Endothelial cell (in vitro differentiated cells): ENCODE results near the gene RETREG3. TPM values are rescaled to one million over a fixed set of nuclear protein-coding genes. Genes with fewer than 3 reads are reported as not detected.
"Not testable (repeated sequence)": the region's sequence is repeated elsewhere in the genome, so short reads cannot be mapped to it uniquely, and the experiment has no call there.

Experiments used
- DNase-seq: peaks from one replicate; pipeline ENCODE4 v3.0.0; 2021; ENCODE audit warnings: low spot score
- H3K27ac Mint-ChIP-seq: one replicate; pipeline ENCODE4 v1.8.0; 2021; ENCODE audit warnings: mixed read lengths, inconsistent platforms; ENCODE audit not compliant: unreplicated experiment
- H3K27me3 Mint-ChIP-seq: one replicate; pipeline ENCODE4 v1.8.0; 2021; ENCODE audit warnings: mild to moderate bottlenecking, moderate library complexity, mixed read lengths, inconsistent platforms; ENCODE audit not compliant: unreplicated experiment
- H3K36me3 Mint-ChIP-seq: one replicate; pipeline ENCODE4 v1.8.0; 2021; ENCODE audit warnings: mild to moderate bottlenecking, low read depth, mixed read lengths, inconsistent platforms; ENCODE audit not compliant: unreplicated experiment
- H3K4me1 Mint-ChIP-seq: one replicate; pipeline ENCODE4 v1.8.0; 2021; ENCODE audit warnings: mild to moderate bottlenecking, mixed read lengths, inconsistent platforms; ENCODE audit not compliant: unreplicated experiment
- H3K4me3 Mint-ChIP-seq: one replicate; pipeline ENCODE4 v1.8.0; 2021; ENCODE audit warnings: mild to moderate bottlenecking, mixed read lengths, inconsistent platforms; ENCODE audit not compliant: unreplicated experiment
- H3K9me3 Mint-ChIP-seq: one replicate; pipeline ENCODE4 v1.8.0; 2021; ENCODE audit warnings: mixed read lengths, inconsistent platforms; ENCODE audit not compliant: unreplicated experiment
- CTCF ChIP-seq: fragments of 200-600 bp; sonication (generic); IDR thresholded peaks from one replicate; pipeline ENCODE4 v1.5.0; 2021; ENCODE audit warnings: antibody characterized with exemption; ENCODE audit not compliant: unreplicated experiment
- total RNA-seq: library from RNA; stranded (reverse); fragmentation: NEBNext Ultra II Directional; extraction: Animal tissue kit (Norgen Biotek cat#: 25700); gene quantifications from one replicate; pipeline ENCODE4 v1.2.1, GENCODE V29; 2021; ENCODE audit not compliant: unreplicated experiment

The RETREG3 gene
- total RNA-seq, 1 donor from 2014 or later = 92.1 TPM

- Mint-ChIP-seq H3K36me3 (no peaks in the 10 kb centered on the region), H3K4me3 (no peak overlapping the region), H3K9me3 (no peaks in the 10 kb centered on the region), H3K27me3 (no peaks in the 10 kb centered on the region), H3K4me1 (peaks cover 5% of the 10 kb centered on the region), H3K27ac (no peak overlapping the region)
- no peak for TF ChIP-seq CTCF
- no peak for DNase-seq
These were observed 23.8 kb upstream of the RETREG3 start for GRCh38 chr17:42632949-42633444.

DNA sequence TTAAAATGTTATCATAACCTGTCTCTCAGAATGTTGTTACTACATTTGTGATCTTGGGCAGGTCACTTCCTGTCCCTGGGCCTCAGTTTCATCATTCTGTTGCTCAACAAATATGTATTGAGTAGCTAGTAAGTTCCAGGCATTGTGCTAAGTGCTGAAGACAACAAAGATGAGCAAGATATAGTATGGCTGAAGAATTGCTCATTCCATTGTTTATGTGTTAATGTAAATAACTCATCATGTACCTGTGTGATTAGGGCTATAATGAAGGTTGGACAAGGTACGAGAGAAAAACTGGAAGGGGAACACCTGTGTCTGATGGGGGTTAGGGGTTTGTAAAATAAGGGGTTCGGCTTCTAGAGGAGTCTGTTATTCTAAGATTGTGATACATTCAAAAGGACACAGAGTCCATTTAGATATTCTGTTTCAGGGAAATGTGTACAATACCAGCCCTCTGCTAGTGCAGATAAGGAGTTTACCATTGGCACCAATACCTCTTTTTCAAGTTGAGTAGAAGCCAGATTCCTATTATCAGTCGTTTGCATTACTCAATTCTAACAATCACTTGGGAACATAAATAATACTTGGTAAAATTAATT lies 20.3 kb upstream of the RETREG3 start:
- H3K9me3 Mint-ChIP-seq = no peaks in the 10 kb centered on the region

DNA sequence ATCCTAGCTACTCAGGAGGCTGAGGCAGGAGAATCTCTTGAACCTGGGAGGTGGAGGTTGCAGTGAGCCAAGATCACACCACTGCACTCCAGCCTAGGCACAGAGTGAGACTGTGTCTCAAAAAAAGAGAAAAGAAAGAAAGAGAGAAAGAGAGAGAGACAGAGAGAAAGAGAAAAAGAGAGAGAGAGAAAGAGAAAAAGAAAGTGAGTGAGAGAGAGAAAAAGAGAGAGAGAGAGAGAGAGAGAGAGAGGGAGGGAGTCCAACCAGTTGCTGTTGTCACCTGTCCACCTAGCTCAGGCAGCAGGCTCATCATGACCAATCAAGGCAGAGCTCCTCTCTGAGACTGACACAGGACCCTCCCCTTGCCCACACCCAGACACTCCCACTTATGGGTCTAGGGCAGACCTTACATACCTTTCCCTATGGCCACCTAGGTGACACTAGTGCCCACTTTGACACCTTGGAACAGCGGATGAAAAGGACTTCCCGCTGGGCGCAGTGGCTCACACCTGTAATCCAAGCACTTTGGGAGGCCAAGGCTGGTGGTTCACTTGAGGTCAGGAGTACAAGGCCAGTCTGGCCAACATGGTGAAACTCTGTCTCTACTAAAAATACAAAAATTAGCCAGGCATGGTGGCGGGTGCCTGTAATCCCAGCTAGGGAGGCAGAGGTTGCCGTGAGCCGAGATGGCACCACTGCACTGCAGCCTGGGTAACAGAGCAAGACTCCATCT lies 18.0 kb upstream of the RETREG3 start:
- H3K36me3 Mint-ChIP-seq, H3K27ac Mint-ChIP-seq, H3K4me3 Mint-ChIP-seq, H3K9me3 Mint-ChIP-seq, H3K27me3 Mint-ChIP-seq, DNase-seq, H3K4me1 Mint-ChIP-seq: not testable (repeated sequence)

More for the DNA sequence above, 20.3 kb upstream of the RETREG3 start:
- Mint-ChIP-seq H3K27me3 (peaks cover 4% of the 10 kb centered on the region), H3K4me3 (no peak overlapping the region), H3K36me3 (no peaks in the 10 kb centered on the region), H3K27ac (no peak overlapping the region), H3K4me1 (peaks cover 5% of the 10 kb centered on the region)
- DNase-seq = no peak
- no peak for TF ChIP-seq CTCF

- no peak for DNase-seq
These were observed 14.8 kb upstream of the RETREG3 start for GRCh38 chr17:42623732-42624596.

More at GRCh38 chr17:42623732-42624596, 14.8 kb upstream of the RETREG3 start:
- no peak for TF ChIP-seq CTCF
- Mint-ChIP-seq H3K27me3 (peaks cover 6% of the 10 kb centered on the region), H3K4me1 (no peaks in the 10 kb centered on the region), H3K9me3 (no peaks in the 10 kb centered on the region), H3K4me3 (no peak overlapping the region), H3K36me3 (no peaks in the 10 kb centered on the region), H3K27ac (no peak overlapping the region)
